Measurements from ENCODE around the gene FAM50B. TPM values are rescaled to one million over a fixed set of nuclear protein-coding genes. Genes with fewer than 3 reads are reported as not detected.

FAM50B gene
- total and polyA plus RNA-seq, 2 of the 13 experiments (the other 11 are each of a cell fraction or from before 2014, with no cell fraction given) = 0.05 TPM; not detected in 1

DNA sequence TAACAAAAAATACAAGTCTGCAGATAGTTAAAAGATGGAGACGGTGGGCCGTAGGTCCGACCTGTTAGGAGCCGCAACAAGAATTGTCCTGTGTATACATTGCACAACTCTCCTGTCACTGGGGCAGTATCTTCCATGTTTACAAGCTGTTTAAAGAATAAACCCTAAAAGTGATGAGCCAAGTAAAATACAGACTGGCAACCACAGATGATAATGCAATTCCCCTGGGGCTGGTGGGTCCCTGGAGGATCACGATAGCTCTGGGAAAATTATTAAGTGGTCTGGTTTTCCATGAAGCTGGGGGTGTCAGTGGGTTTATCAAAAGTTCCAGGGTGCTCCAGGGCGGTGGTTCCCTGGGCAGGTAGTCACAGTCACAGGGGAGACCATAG, 8.1 kb upstream of the FAM50B start (continued):
- 0 out of 2 replicates have a peak, but pooled peaks have one; percentile 69 for TF ChIP-seq DPF2 (CRISPR knock-in tag; IDR thresholded peaks at IDR 0.05; ENCODE audit: borderline replicate concordance, low read depth)
- TF ChIP-seq KLF9 (CRISPR knock-in tag; IDR thresholded peaks at IDR 0.05; ENCODE audit: low read depth) = no peak; the same call in 1 of the 2 replicates
- no peak for TF ChIP-seq CHCHD3 (CRISPR knock-in tag; IDR thresholded peaks at IDR 0.05)
- TF ChIP-seq ZNF251 (CRISPR knock-in tag; IDR thresholded peaks at IDR 0.05) = no peak
- TF ChIP-seq, protein P1, sequence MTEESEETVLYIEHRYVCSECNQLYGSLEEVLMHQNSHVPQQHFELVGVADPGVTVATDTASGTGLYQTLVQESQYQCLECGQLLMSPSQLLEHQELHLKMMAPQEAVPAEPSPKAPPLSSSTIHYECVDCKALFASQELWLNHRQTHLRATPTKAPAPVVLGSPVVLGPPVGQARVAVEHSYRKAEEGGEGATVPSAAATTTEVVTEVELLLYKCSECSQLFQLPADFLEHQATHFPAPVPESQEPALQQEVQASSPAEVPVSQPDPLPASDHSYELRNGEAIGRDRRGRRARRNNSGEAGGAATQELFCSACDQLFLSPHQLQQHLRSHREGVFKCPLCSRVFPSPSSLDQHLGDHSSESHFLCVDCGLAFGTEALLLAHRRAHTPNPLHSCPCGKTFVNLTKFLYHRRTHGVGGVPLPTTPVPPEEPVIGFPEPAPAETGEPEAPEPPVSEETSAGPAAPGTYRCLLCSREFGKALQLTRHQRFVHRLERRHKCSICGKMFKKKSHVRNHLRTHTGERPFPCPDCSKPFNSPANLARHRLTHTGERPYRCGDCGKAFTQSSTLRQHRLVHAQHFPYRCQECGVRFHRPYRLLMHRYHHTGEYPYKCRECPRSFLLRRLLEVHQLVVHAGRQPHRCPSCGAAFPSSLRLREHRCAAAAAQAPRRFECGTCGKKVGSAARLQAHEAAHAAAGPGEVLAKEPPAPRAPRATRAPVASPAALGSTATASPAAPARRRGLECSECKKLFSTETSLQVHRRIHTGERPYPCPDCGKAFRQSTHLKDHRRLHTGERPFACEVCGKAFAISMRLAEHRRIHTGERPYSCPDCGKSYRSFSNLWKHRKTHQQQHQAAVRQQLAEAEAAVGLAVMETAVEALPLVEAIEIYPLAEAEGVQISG (CRISPR knock-in tag; IDR thresholded peaks at IDR 0.05) = no peak; the same call in 1 of the 2 replicates
- TF ChIP-seq ZNF367 (CRISPR knock-in tag; IDR thresholded peaks at IDR 0.05; ENCODE audit: borderline replicate concordance) = no peak
- no peak for TF ChIP-seq ZFP37 (CRISPR knock-in tag; IDR thresholded peaks at IDR 0.05; ENCODE audit: borderline replicate concordance)
- no peak for TF ChIP-seq SP4 (CRISPR knock-in tag; IDR thresholded peaks at IDR 0.05)
- TF ChIP-seq ZNF282 (IDR thresholded peaks at IDR 0.05; ENCODE audit: partially characterized antibody) = no peak
- TF ChIP-seq EED (CRISPR knock-in tag; IDR thresholded peaks at IDR 0.05) = no peak
- no peak for TF ChIP-seq PHB2 (IDR thresholded peaks at IDR 0.05; ENCODE audit: partially characterized antibody)
- no peak for TF ChIP-seq RFX1 (IDR thresholded peaks at IDR 0.05)
- TF ChIP-seq KLF13 (CRISPR knock-in tag; IDR thresholded peaks at IDR 0.05) = no peak

Data from HepG2 (cell line).